Muscle of arm (tissue), 12 donors: Measurements from ENCODE around the gene DMAP1. TPM values are rescaled to one million over a fixed set of nuclear protein-coding genes. Genes with fewer than 3 reads are reported as not detected.

Source experiments
- DNase-seq: peaks from one replicate; pipeline ENCODE4 v3.0.0-alpha.2; 2013
- polyA plus RNA-seq, 12 donors: library from polyadenylated mRNA; unstranded; fragments of 120-200 nt; gene quantifications; one replicate each; pipeline ENCODE4 v1.2.1, GENCODE V29; 2013; ENCODE audit not compliant: insufficient read length in 12 of 12

The DMAP1 gene
- polyA plus RNA-seq, 12 donors = 27.7 to 50.8 (median 36.8) TPM; not detected in 1

GRCh38 chr1:44251486-44251885, 38.2 kb downstream of the DMAP1 start:
- no peak for DNase-seq

- no peak for DNase-seq
Measured at GRCh38 chr1:44251989-44252671, 38.9 kb downstream of the DMAP1 start.

- no peak for DNase-seq
Measured at GRCh38 chr1:44254392-44254910, 41.2 kb downstream of the DMAP1 start.

GRCh38 chr1:44256762-44257554, 43.7 kb downstream of the DMAP1 start:
- DNase-seq = no peak

- no peak for DNase-seq
Measured at GRCh38 chr1:44259090-44259489, 45.8 kb downstream of the DMAP1 start.

GRCh38 chr1:44260792-44261170, 47.5 kb downstream of the DMAP1 start:
- DNase-seq = no peak

- no peak for DNase-seq
Measured at GRCh38 chr1:44261171-44261817, 48.0 kb downstream of the DMAP1 start.

GRCh38 chr1:44261962-44262361, 48.7 kb downstream of the DMAP1 start:
- DNase-seq = no peak

GRCh38 chr1:44262414-44262813, 49.1 kb downstream of the DMAP1 start:
- DNase-seq = no peak

- no peak for DNase-seq
Measured at GRCh38 chr1:44262816-44263567, 49.7 kb downstream of the DMAP1 start.

- no peak for DNase-seq
Measured at GRCh38 chr1:44263568-44264450, 50.5 kb downstream of the DMAP1 start.

GRCh38 chr1:44264451-44264771, 51.1 kb downstream of the DMAP1 start:
- no peak for DNase-seq

- no peak for DNase-seq
Measured at GRCh38 chr1:44265656-44266358, 52.5 kb downstream of the DMAP1 start.

GRCh38 chr1:44266400-44267344, 53.4 kb downstream of the DMAP1 start:
- DNase-seq = no peak

- no peak for DNase-seq
Measured at GRCh38 chr1:44267438-44267837, 54.2 kb downstream of the DMAP1 start.

GRCh38 chr1:44268054-44268453, 54.8 kb downstream of the DMAP1 start:
- no peak for DNase-seq
